Endodermal cell (in vitro differentiated cells): Measurements from ENCODE around the gene MAGI3. TPM values are rescaled to one million over a fixed set of nuclear protein-coding genes. Genes with fewer than 3 reads are reported as not detected.

Source experiments
- DNase-seq: peaks from one replicate; pipeline ENCODE4 v3.0.0-alpha.2; 2017
- H3K27ac ChIP-seq: 2 replicates; pipeline ENCODE4 v1.5.1; 2013; ENCODE audit warnings: mild to moderate bottlenecking, low read depth, low read length, moderate library complexity
- H3K27me3 ChIP-seq: 2 replicates; pipeline ENCODE4 v1.6.1; 2013; ENCODE audit warnings: mild to moderate bottlenecking, low read length, moderate library complexity; ENCODE audit not compliant: insufficient read depth, control insufficient read depth, poor library complexity, severe bottlenecking
- H3K36me3 ChIP-seq: 2 replicates; pipeline ENCODE4 v1.7.0; 2013; ENCODE audit warnings: mild to moderate bottlenecking, low read length, moderate library complexity; ENCODE audit not compliant: control insufficient read depth, insufficient read depth
- H3K4me1 ChIP-seq: one replicate; pipeline ENCODE4 v1.7.0; 2013; ENCODE audit warnings: low read length; ENCODE audit not compliant: control insufficient read depth, insufficient read depth
- H3K4me3 ChIP-seq: 2 replicates; pipeline ENCODE4 v1.5.1; 2013; ENCODE audit warnings: mild to moderate bottlenecking, low read length, moderate library complexity
- H3K9ac ChIP-seq: 2 replicates; pipeline ENCODE4 v1.6.1; 2013; ENCODE audit warnings: mild to moderate bottlenecking, low read length, moderate library complexity; ENCODE audit not compliant: poor library complexity, severe bottlenecking; ENCODE audit errors: extremely low read depth
- H3K9me3 ChIP-seq: 2 replicates; pipeline ENCODE4 v1.6.1; 2013; ENCODE audit warnings: mild to moderate bottlenecking, low read length, moderate library complexity; ENCODE audit not compliant: control insufficient read depth
- H3K27ac Mint-ChIP-seq: 2 replicates; pipeline ENCODE4 v1.8.0; 2020; ENCODE audit warnings: mixed read lengths
- H3K27me3 Mint-ChIP-seq: 2 replicates; pipeline ENCODE4 v1.8.0; 2021; ENCODE audit warnings: mild to moderate bottlenecking, mixed read lengths; ENCODE audit not compliant: insufficient read depth
- H3K36me3 Mint-ChIP-seq: 2 replicates; pipeline ENCODE4 v1.8.0; 2020; ENCODE audit warnings: low read depth, mixed read lengths
- H3K4me1 Mint-ChIP-seq: 2 replicates; pipeline ENCODE4 v1.8.0; 2020; ENCODE audit warnings: mixed read lengths
- H3K4me3 Mint-ChIP-seq: 2 replicates; pipeline ENCODE4 v1.8.0; 2020; ENCODE audit warnings: mild to moderate bottlenecking, moderate library complexity, mixed read lengths
- H3K9me3 Mint-ChIP-seq: 2 replicates; pipeline ENCODE4 v1.8.0; 2020; ENCODE audit warnings: mild to moderate bottlenecking, mixed read lengths
- CTCF ChIP-seq: fragments of 200-600 bp; sonication (generic); conservative IDR thresholded peaks from 2 replicates; pipeline ENCODE4 v1.5.0; 2021; ENCODE audit warnings: antibody characterized with exemption, mild to moderate bottlenecking
- WGBS, 2 experiments: methylation state at CpG; one replicate each; pipeline versions ENCODE4 v1.1.5 to v1.1.7; 2013; ENCODE audit warnings: missing lambda C conversion rate in 2 of 2, mixed read lengths in 1 of 2; ENCODE audit not compliant: insufficient coverage in 1 of 2, insufficient read length in 1 of 2; 5-methylcytosine and 5-hydroxymethylcytosine counted together
- total RNA-seq, 2 donors: library from RNA; stranded (reverse); fragmentation: NEBNext Ultra II Directional in 1 of 2; extraction: Animal tissue kit (Norgen Biotek cat#: 25700) in 1 of 2; gene quantifications; 2 replicates in 1 of 2; 3 replicates in 1 of 2; pipeline ENCODE4 v1.2.1, GENCODE V29; 2021

Gene MAGI3
- total RNA-seq, 2 donors from 2014 or later: 27.1 to 27.4 TPM

GRCh38 chr1:113433184-113433583 lies 42.9 kb downstream of the MAGI3 start:
- Mint-ChIP-seq H3K4me1 (peaks cover 18% of the 10 kb centered on the region), H3K27me3 (no peaks in the 10 kb centered on the region), H3K9me3 (no peaks in the 10 kb centered on the region), H3K27ac (no peak overlapping the region), H3K4me3 (no peak overlapping the region), H3K36me3 (no peaks in the 10 kb centered on the region)
- no peak for DNase-seq
- no peaks in the 10 kb centered on the region for H3K36me3 ChIP-seq
- no peak for TF ChIP-seq CTCF
- H3K27ac ChIP-seq: no peak overlapping the region
- peaks cover 6% of the 10 kb centered on the region for H3K4me1 ChIP-seq
- H3K27me3 ChIP-seq: no peaks in the 10 kb centered on the region
- H3K9me3 ChIP-seq: no peaks in the 10 kb centered on the region
- H3K4me3 ChIP-seq: no peak overlapping the region
- no peak overlapping the region for H3K9ac ChIP-seq

DNA sequence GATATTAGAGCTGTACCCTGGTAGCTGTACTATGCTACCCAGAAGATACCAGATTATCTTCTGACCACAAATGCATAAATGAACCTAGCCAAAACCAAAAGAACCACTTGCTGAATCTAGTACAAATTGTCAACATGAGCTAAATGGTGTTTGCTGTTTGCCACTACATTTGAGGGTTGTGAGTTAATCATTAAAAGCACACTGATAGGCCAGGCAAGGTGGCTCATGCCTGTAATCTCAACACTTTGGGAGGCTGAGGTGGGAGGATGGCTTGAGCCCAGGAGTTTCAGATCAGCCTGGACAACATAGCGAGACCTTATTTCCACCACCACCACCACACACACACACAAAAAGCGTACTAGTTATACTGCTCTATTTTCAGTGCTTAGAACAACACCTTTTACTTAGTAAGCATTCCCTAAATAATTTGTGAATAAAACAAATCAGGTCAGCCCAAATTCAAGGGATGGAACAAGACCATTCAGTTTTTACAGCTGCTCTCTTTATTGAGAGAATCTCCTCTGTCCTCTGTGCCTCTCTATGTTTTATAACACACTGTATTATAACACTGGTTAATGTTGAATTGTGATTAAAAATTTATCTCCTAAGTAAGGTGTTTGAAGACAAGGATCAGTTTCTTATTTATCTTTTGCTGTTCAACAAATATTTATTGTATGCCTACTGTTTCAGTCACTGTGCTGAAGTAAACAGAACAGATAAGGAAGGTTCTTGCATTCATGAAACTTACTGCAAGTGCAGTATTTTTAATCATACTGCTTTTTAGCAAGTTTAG lies 44.0 kb downstream of the MAGI3 start:
- Histone ChIP-seq H3K27ac (no peak overlapping the region), H3K27me3 (no peaks in the 10 kb centered on the region), H3K4me1 (peaks cover 8% of the 10 kb centered on the region), H3K36me3 (no peaks in the 10 kb centered on the region), H3K9ac (no peak overlapping the region), H3K9me3 (no peaks in the 10 kb centered on the region), H3K4me3 (peak overlapping the region; percentile 32)
- Mint-ChIP-seq H3K4me1 (peaks cover 27% of the 10 kb centered on the region), H3K36me3 (no peaks in the 10 kb centered on the region), H3K4me3 (no peak overlapping the region), H3K27me3 (no peaks in the 10 kb centered on the region), H3K9me3 (no peaks in the 10 kb centered on the region), H3K27ac (peak overlapping the region; percentile 35)
- WGBS, 2 experiments: 96% methylated on average over 2 of the region's 2 CpGs; no CpG with 5 or more reads in 1 of the 2 experiments
- TF ChIP-seq CTCF: no peak
- DNase-seq: no peak

GRCh38 chr1:113434874-113435175 lies 44.5 kb downstream of the MAGI3 start:
- peaks cover 30% of the 10 kb centered on the region for H3K4me1 Mint-ChIP-seq
- no peak for TF ChIP-seq CTCF
- no peaks in the 10 kb centered on the region for H3K9me3 Mint-ChIP-seq
- Histone ChIP-seq H3K4me3 (peak overlapping the region; percentile 32), H3K36me3 (no peaks in the 10 kb centered on the region), H3K27ac (no peak overlapping the region), H3K9me3 (no peaks in the 10 kb centered on the region), H3K4me1 (peaks cover 8% of the 10 kb centered on the region), H3K9ac (no peak overlapping the region), H3K27me3 (no peaks in the 10 kb centered on the region)
- no peaks in the 10 kb centered on the region for H3K27me3 Mint-ChIP-seq
- H3K4me3 Mint-ChIP-seq: no peak overlapping the region
- no peak overlapping the region for H3K27ac Mint-ChIP-seq
- H3K36me3 Mint-ChIP-seq: no peaks in the 10 kb centered on the region
- 97 to 100% methylated on average over 2 of the region's 2 CpGs for WGBS, 2 experiments
- DNase-seq: no peak
